ENCODE results near the gene CDCA7.
"Not testable (repeated sequence)": the region's sequence is repeated elsewhere in the genome, so short reads cannot be mapped to it uniquely, and the experiment has no call there.

CDCA7 gene

DNA sequence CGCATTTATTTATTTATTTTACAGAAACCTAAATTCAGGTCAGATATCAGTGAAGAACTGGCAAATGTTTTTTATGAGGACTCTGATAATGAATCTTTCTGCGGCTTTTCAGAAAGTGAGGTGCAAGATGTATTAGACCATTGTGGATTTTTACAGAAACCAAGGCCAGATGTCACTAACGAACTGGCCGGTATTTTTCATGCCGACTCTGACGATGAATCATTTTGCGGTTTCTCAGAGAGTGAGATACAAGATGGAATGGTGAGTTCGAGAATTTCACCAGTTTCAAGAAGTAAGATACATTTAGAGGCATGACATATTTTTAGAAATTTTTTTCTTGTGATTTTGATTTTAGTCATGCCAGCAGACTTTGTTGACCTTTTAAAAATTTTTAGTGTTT lies 4.6 kb downstream of the CDCA7 start:
- DNase-seq = no peak

DNA sequence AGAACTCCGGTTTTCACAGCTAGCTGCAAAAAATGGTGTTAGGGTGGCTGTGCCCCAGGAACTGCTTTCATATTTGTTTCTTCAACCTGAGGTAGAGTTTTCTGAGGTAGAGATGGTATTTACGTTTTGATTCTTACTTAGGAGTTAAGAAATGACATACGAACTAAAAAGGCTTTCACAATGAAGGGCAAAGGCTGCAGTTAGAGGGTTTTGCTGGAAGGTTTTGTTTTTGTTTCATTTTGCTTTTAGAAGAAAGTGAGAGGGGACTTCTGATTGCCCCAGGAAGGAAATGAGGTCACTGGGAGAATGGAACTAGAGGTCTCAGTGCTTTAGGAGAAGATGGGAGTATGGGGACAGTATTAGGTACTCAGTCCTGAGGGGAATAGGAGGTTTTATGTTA lies 15.5 kb downstream of the CDCA7 start:
- DNase-seq = no peak

DNA sequence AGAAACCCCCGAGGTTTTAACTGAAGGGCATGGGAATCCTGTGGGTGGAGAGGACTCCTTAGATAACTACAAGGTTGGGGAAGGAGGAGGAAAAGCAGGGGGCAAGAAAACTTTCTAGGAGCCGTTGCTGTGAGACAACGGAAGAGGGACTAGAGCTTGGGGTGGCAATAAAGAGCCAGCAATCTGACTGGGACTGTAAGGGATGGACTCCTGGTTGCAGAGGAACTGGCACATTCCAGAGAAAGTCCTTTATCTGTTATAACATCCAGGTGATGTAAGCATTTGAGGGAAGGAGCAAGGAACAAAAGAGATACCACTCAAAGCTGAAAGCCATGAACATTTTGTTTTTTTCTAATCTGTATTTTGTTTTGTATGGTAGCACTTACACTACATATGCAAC lies 16.4 kb downstream of the CDCA7 start:
- DNase-seq = no peak

DNA sequence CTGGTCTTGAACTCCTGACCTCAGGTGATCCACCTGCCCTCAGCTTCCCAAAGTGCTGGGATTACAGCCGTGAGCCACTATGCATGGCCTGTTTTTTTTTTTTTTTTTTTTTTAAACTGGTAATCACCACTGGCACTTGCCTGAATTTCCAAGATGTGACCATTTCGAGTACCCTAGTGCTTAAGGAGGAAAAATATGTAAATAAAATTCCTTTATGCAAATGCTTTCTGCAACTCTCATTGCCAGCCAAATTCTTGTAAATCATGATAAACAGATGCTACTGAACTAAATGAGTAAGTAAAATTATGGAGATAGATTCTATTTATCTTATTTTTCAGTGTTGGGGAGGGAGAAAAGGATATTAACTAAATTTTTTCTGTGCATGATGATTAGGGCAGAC lies 18.6 kb downstream of the CDCA7 start:
- no peak for DNase-seq

DNA sequence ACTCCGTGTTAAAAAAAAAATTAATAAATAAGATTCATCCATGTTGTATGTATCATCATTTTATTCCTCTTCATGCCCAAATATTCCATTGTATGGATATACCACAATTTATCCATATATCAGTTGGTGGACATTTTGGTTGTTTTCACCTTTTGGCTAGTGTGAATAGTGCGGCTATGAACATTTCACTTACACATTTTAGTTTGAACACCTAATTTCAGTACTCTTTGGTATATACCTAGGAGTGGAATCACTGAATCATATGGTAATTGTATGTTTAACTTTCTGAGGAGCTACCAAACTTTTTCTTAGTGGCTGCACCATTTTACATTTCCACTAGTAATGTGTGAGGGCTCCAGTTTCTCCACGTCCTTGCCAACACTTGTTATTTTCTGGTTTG lies 20.0 kb downstream of the CDCA7 start:
- no peak for DNase-seq

DNA sequence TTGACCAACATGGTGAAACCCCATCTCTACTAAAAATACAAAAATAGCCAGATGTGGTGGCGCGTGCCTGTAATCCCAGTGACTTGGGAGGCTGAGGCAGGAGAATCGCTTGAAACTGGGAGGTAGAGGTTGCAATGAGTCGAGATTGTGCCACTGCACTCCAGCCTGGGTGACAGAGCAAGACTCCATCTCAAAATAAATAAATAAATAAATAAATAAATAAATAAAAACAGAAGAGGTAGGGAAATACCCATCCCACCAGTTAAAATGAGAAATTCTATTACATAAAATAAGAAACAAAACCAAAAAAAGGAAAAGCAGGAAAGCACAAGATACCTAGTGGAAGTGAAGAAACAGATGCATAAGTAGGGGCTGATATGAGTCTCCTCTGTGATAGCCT lies 30.9 kb downstream of the CDCA7 start:
- DNase-seq = not testable (repeated sequence)

DNA sequence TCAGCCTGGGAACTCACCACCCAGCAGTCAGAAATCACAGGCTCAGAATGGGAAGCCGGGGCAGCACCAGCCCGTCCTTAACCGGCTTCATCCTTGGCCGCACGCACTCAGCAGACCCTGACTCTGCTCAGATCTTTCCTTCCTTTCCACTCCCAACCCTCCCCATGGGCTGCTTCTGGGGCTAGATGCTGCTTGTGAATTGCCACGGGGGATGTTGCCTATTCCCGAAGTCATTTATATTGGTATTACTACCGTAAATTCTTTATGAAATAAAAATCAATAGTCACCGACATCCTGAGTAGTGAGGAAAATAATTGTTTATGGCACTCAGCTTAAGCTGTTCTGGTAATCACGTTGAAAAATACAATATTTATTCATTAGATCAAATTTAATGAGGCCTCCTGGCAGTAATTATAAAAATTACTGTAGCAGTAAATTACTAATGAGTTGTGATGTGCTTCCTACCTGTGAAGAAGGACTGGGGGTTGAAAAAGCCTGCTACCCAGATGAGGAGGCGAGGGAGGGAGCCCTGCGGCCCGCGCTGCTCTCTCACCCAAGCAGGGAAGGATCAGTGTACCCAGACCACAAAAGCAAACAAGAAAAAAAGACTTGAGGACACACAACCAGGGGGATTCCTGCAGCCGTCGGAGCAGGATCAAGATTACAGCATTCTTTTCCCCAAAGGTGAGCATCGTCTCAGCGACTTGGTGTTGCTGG lies 31.5 kb downstream of the CDCA7 start:
- DNase-seq = no peak

DNA sequence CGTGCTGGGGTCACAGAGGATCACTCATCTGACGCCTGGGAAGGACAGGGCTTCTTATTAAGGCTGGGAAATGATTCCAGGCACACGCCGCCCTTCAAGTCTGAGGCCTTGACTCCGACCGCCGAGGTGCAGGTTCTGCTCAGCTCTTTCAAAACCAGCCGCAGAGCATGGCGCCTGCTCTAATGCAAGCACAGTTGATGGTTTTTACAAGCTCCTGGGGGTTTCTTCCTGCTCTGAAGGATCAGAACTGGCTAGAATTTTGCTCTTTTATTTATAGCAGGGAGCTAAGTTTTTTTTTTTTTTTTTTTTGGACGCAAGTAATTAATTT lies 32.0 kb downstream of the CDCA7 start:
- no peak for DNase-seq

DNA sequence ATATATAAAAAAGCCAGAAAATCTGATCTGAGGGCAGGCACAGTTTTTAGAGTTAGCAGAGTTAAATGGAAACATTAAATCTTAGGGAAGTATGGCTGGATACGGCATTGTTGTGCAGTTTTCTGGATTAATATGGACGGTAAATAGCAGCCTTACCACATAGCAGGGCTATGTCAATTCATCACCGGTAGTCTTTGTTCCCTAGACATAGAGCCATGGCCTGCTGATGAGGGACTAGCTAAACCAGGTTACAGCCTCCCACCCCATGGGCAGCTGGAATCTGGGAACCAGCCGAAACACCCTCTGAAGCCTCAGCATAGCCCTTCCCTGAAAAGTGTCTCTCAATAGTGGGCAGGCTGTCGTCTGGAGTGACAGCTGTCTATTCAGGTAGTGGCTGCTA lies 32.4 kb downstream of the CDCA7 start:
- no peak for DNase-seq

DNA sequence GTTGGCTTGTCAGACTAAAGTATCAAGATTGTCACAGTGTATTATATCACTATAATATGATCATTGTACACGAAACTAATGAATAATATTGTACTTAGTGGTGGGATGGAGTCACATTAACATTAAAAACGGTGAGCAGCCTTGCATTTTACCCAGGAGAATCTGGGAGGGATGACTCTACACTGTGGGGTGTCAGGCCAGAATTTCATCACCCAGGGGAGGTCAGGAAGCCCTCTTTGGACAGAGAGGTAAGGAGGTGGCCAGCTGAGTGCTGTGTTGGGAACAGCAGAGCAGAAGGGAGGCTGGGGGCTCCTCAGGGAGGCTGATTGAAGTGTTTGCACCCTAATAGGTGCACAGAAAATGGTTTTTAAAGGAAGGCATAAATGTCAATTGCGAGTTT lies 33.0 kb downstream of the CDCA7 start:
- no peak for DNase-seq

DNA sequence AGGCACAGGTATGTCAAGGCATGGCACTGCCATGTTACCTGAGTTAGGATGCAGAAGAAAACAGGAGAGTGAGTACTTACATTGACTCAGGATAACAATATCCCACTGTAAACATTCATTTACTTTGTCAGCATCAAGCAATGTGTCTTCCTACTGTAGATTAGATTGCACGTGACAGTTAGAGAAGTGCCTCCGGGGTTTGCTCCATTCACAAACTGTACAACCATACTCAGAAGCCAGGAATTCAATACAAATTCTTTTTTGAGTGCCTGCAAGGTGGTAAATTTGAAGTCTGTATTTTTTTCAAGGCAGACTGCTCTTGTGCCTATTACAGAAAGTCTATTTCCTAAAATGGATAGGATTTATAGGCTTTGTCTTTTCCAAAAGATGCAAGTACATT lies 34.1 kb downstream of the CDCA7 start:
- DNase-seq = no peak

DNA sequence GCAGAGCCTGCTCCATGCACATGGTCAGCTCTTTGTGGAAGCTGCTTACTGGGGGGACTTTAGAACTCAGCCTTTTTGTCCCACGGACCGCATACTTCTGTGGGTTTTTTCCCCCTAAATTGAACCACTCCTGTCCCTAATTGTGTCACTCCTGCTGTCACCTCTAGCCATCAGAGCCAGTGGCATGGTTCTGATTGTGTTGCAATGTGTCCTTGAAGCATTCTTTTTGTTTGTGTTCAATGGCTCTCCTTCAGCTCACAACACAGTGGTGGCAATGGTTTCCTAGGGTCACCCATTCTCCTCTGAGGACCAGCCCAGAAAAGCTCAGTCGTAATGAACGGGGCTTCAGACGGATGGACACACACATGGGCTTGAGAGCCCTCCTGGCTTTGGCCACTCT lies 35.4 kb downstream of the CDCA7 start:
- DNase-seq = no peak

DNA sequence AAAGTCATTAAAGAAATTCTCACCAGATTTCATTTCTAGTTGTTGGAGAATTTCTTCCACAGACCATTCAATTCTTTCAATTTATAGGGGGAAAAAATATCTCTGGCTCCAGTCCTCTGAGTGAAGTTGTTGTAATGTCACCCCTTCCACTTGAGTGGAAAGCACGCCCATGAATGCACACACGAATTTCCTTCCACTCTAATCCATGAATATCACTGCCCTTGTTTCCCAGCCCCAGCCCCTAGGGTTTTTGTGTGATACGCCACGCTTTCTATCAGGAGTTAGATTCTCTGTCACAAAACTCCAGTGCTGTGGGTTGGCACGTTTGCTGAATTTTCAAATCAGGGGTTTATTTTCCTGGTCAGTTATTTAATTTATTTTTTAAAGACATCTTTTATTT lies 38.1 kb downstream of the CDCA7 start:
- DNase-seq = no peak

DNA sequence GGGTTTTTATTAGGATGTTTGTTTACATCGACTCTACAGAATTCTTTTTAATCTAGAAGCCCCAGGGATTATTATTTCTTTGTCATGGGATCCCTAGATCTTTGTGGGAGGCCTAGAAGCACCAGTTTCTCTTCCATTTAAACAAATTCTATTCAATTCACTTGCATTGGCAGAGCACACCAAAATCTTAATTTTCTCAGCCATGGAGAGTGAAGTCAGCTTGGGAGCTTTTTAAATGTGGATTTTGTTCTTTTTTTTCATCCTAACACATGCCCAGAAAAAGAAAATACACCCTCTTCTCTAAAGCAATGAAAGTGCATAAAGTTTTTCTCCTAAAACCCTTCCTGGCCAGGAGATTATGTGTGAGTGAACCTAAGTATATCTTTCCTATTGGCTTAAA lies 38.5 kb downstream of the CDCA7 start:
- DNase-seq = no peak

DNA sequence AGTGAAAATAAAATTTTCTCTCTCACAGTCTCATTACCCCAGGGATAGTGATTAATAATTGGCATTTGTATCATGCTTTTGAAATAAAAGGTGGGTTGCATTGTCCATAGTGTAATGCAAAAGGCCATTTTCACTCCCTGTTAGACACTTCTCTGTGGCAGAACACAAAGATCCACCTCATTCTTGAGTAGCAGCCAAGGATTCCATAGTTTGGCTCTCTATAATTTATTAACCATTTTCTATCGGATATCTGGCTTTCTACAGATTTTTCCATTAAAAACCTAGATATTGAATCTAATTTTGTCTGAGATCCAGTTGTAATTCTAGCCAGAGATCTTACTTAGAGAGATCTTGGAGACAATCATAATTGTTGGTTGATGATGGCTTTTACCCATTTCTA lies 39.0 kb downstream of the CDCA7 start:
- no peak for DNase-seq

DNA sequence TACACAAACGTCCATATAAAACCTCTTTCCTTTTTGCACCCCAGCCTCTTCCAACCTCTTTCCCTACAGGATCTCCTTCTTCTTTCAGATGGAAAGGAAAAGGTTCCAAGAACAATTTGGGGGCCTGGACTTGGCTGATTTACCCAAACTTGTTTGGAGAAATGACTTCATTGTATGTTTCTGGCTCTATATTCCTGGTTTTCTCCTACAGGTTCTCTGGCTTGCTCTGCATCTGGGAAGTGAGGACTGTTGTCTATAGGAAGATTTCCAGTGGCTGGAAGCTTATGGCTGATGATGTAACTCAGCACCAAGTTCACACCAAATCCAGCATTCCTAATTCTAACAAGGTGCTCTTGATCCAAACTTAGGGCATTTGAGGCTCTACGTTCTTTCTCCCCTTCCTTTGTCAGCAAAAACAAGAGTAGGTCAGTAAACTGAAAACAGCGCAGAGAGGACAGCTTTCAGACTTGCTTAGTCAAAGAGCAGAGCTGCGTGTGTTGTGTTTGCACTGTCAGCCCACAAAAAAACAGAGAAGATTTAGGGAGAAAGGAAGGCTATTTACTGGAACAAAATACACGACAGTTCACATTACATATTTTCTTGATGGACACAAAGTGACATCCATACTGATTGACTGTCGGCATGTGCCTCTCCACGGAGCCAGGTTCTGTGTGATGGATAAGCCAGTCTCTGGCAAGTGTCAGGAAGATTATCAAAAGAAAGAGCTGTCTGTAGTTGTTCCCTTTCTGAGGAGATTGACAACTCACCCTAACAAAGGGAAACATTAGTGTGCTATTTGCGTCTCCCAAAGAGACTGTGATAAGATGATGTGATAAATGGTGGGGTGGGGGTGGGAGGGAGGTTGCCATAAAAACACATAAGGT lies 39.7 kb downstream of the CDCA7 start:
- DNase-seq = no peak

DNA sequence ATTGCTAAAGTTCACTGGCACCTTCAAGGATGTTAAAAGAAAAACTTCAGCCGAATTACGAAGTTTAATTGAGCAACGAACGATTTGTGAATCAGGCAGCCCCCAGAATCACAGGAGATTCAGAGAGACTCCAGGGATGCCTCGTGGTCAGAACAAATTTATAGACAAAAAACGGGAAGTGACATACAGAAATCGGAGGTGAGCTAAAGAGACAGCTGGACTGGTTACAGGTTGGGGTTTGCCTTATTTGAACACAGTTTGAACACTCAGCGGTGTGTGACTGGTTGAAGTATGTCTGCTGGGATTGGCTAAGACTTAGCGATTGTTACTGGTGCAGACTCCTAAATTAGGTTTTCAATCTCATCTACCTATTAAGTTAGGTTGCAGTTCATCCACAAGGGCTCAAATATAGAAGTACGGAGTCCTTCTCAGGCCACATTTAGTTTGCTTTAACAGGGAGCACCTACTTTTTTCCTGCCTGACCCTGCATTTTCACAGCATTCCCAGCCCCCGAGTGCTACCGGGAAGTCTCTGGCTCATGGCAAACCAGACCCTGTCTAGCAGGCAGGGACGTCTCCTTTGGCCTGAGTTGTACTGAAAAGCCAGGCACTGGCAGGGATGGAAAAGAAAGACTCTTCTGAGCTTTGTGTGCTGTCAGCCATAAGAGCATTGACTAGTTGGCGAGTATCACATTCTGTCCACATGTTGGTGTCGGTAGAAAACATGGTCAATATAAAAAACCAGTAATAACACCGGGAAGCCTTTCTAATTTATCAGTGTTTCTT lies 41.1 kb downstream of the CDCA7 start:
- DNase-seq = no peak

DNA sequence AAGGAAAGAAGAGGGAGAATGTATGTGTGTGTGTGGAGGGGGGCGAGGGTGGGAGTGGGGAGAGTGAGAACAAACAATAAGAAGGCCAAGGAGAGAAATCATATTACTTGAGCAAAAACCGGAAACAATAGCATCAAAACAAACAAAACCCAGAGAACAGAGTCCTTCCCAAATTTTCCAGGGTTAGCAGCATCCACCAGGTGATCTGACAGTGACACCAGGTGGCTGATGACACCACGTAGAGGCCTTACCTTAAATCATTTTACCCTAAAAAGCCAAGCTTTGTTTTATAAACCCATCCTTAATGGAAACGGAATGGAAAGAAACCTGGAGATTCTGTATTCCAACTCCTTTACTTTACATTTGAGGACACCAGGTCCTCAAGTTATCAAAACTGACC lies 42.9 kb downstream of the CDCA7 start:
- DNase-seq = no peak

DNA sequence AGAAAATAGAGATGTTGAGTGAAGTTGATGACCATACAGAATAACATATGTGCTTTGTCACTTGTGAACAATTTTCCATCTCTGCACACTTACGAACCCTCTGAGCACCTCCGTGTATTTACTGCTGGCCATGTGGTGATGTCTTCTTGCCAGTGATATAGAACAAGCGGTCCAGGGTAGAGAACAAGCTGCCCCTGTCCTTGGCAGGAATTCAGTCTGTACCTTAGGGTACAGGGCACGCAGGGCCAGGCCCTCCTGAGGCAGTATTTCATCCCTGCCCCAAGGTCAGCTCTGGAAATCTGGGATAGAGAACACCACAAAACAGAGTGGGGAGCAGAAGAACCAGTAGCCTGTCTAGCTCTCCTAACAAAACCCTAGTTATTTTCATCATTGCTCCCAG lies 44.6 kb downstream of the CDCA7 start:
- DNase-seq = no peak

DNA sequence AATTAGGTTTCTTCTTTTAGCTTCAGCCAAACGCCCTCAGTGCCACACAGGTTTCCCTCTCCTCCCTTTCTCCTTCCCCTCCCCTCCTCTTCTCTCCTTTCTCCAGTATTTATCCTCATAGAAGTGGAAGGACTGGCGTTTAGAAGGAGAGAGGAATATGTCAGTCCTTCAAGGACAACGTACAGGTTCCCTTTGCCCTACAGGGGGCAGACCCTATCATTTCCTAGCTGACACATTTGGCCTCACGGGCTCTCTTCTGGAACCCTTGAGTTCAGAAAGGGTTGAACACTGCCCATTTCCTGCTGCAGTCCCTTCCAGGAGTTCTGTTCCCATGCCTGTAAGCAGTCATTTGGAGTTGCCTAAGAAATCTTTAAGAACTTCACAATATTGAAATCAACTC lies 46.1 kb downstream of the CDCA7 start:
- no peak for DNase-seq

DNA sequence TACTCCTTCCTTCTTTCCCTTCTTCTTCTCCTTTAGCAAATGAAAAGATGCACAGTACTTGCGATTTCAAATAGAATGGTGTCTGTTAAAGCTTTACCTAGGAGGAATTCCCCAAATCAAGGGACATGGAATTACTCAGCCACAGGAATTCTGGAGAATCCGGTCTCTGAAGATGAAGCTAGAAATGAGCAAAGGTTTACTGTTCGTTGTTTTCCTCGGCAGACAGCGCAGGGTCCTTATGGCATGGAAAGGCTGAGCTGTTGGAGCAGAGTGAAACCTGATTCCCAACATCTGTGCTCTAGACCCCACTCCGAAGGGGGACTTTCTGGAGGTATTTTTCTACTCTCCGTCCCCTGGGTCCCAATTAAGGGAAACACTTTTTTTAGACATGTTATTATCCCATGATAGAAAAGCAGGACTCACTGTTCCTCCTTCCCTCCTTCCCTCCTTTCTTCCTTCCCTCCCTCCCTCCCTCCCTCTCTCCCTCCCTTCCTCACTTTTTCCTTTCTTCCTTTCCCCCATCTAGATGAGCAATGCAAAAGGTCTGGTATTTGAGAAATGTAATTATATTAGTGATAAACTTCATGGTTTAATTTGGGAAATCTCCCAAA lies 47.1 kb downstream of the CDCA7 start:
- no peak for DNase-seq

DNA sequence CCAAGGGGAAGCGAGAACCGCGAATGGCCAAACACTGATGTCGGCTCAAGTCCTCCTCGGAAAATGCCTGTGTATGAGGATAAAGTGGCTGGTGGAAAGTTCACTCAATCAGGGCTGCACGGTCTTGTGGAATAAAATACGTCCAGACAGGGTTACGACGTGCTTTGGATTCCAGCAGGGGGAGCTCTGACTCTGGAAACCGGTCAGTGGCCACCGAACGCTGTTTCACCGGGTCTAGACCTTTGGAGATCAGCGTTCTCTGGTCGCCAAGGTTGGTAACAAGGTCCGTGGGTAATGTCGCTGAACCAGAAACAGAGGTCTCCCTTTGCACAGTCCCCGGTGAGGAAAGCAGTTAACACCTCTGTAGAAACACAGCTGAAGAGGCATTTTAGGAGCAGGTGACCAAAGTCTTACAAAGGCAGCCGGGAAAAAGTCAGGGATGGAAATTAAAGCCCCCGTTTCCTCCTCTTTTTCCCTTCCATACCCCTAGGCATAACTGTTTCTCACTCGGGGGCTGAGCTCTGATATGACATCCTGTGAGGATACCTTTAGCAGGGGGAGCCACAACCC lies 47.8 kb downstream of the CDCA7 start:
- DNase-seq = peak; percentile 54
